Measurements from ENCODE around the gene IGFBP1. TPM values are rescaled to one million over a fixed set of nuclear protein-coding genes. Genes with fewer than 3 reads are reported as not detected.

IGFBP1 gene
- total and polyA plus RNA-seq, 2 of the 13 experiments (the other 11 are each of a cell fraction or from before 2014, with no cell fraction given), result 5.4 to 885 TPM

DNA sequence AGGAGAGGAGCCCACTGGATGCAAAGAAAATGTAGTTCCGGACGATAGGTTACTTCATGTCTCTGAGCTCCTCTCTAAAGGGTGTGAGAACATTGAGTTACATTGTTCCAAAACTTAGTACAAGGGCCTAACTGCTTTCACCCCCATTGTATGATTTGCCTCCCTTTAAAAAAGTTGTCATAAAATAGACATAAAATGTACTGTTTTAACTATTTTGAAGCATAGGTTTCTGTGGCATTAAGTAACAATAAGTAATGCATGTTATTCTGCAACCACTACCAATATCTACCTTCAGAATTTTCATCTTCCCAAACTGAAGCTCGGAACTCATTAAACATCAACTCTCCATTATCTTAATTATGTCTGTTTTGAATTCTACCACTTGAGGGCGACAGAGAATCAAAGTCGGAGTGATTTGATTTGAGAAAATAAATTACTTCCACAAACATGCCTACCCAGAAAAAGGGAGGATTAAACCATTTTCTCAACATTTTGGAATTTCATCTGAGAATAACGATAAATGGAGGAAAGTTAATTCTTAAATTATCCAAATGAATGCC is 2.7 kb downstream of the IGFBP1 start (continued):
- TF ChIP-seq ZNF780A (CRISPR knock-in tag; IDR thresholded peaks at IDR 0.05), result 0 out of 2 replicates have a peak, but pooled peaks have one; percentile 6
- TF ChIP-seq KLF16 (CRISPR knock-in tag; IDR thresholded peaks at IDR 0.05), result peak in 1 of 2 experiments; percentile 45; a peak in 2 of 4 replicates
- TF ChIP-seq, protein P1, sequence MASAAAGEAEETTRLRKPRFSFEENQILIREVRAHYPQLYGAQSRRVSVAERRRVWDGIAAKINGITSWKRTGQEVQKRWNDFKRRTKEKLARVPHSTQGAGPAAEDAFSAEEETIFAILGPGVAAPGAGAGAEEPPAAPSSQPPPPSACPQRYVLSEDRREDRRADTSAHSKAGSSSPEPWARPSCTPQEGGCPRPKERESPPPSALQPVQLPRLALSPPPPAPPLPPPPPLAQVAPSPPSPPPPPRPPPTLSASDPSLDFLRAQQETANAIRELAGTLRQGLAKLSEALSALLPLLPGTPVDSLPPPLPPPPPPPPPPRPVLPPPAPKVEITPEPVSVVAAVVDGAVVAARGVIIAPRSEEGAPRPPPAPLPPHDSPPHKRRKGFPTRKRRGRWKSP (CRISPR knock-in tag; IDR thresholded peaks at IDR 0.05), result 0 out of 2 replicates have a peak, but pooled peaks have one; percentile 2
- peak; percentile 5; the same call in 1 of the 2 replicates for TF ChIP-seq GABPB1 (CRISPR knock-in tag; IDR thresholded peaks at IDR 0.05)
- TF ChIP-seq ZNF839 (CRISPR knock-in tag; IDR thresholded peaks at IDR 0.05; ENCODE audit: borderline replicate concordance), result no peak
- TF ChIP-seq ZNF776 (CRISPR knock-in tag; IDR thresholded peaks at IDR 0.05), result no peak; the same call in 1 of the 2 replicates
- no peak for TF ChIP-seq ZNF24 (IDR thresholded peaks at IDR 0.05)
- no peak for TF ChIP-seq BRD4 (CRISPR knock-in tag; IDR thresholded peaks at IDR 0.05)
- no peak for TF ChIP-seq ZNF326 (CRISPR knock-in tag; IDR thresholded peaks at IDR 0.05; ENCODE audit: borderline replicate concordance)
- TF ChIP-seq, protein P2, sequence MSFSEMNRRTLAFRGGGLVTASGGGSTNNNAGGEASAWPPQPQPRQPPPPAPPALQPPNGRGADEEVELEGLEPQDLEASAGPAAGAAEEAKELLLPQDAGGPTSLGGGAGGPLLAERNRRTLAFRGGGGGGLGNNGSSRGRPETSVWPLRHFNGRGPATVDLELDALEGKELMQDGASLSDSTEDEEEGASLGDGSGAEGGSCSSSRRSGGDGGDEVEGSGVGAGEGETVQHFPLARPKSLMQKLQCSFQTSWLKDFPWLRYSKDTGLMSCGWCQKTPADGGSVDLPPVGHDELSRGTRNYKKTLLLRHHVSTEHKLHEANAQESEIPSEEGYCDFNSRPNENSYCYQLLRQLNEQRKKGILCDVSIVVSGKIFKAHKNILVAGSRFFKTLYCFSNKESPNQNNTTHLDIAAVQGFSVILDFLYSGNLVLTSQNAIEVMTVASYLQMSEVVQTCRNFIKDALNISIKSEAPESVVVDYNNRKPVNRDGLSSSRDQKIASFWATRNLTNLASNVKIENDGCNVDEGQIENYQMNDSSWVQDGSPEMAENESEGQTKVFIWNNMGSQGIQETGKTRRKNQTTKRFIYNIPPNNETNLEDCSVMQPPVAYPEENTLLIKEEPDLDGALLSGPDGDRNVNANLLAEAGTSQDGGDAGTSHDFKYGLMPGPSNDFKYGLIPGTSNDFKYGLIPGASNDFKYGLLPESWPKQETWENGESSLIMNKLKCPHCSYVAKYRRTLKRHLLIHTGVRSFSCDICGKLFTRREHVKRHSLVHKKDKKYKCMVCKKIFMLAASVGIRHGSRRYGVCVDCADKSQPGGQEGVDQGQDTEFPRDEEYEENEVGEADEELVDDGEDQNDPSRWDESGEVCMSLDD (CRISPR knock-in tag; IDR thresholded peaks at IDR 0.05; ENCODE audit: borderline replicate concordance), result no peak
- TF ChIP-seq DR1 (CRISPR knock-in tag; IDR thresholded peaks at IDR 0.05), result no peak
- TF ChIP-seq ZNF850 (CRISPR knock-in tag; conservative IDR thresholded peaks at IDR 0.05), result no peak
- TF ChIP-seq ETV6 (CRISPR knock-in tag; conservative IDR thresholded peaks at IDR 0.05), result no peak
- no peak for TF ChIP-seq ZSCAN31 (CRISPR knock-in tag; IDR thresholded peaks at IDR 0.05; ENCODE audit: low read depth)
- TF ChIP-seq XBP1 (CRISPR knock-in tag; IDR thresholded peaks at IDR 0.05), result no peak
- TF ChIP-seq NFE2L2 (IDR thresholded peaks at IDR 0.05; ENCODE audit: low read length), result no peak
- no peak for TF ChIP-seq SMAD1 (CRISPR knock-in tag; IDR thresholded peaks at IDR 0.05; ENCODE audit: borderline replicate concordance, low read depth)
- TF ChIP-seq TBP (CRISPR knock-in tag; IDR thresholded peaks at IDR 0.05), result no peak
- no peak; the same call in 1 of the 2 replicates for TF ChIP-seq ZNF20 (CRISPR knock-in tag; IDR thresholded peaks at IDR 0.05)
- no peak for TF ChIP-seq ZFAT (CRISPR knock-in tag; conservative IDR thresholded peaks at IDR 0.05)
- no peak; the same call in 1 of the 2 replicates for TF ChIP-seq JDP2 (CRISPR knock-in tag; IDR thresholded peaks at IDR 0.05; ENCODE audit: borderline replicate concordance)
- no peak for TF ChIP-seq MYNN (CRISPR knock-in tag; IDR thresholded peaks at IDR 0.05; ENCODE audit: low read depth)
- no peak for TF ChIP-seq HOXD1 (CRISPR knock-in tag; IDR thresholded peaks at IDR 0.05)
- TF ChIP-seq TCF12 (IDR thresholded peaks at IDR 0.05), result no peak
- peak; percentile 26; the same call in 1 of the 2 replicates for TF ChIP-seq TCF12 (CRISPR knock-in tag; IDR thresholded peaks at IDR 0.05)
- TF ChIP-seq, protein P3, sequence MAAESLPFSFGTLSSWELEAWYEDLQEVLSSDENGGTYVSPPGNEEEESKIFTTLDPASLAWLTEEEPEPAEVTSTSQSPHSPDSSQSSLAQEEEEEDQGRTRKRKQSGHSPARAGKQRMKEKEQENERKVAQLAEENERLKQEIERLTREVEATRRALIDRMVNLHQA (CRISPR knock-in tag; IDR thresholded peaks at IDR 0.05), result no peak
- TF ChIP-seq, protein P4, sequence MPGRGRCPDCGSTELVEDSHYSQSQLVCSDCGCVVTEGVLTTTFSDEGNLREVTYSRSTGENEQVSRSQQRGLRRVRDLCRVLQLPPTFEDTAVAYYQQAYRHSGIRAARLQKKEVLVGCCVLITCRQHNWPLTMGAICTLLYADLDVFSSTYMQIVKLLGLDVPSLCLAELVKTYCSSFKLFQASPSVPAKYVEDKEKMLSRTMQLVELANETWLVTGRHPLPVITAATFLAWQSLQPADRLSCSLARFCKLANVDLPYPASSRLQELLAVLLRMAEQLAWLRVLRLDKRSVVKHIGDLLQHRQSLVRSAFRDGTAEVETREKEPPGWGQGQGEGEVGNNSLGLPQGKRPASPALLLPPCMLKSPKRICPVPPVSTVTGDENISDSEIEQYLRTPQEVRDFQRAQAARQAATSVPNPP (CRISPR knock-in tag; IDR thresholded peaks at IDR 0.05), result no peak
- TF ChIP-seq ZNF256 (CRISPR knock-in tag; conservative IDR thresholded peaks at IDR 0.05), result no peak

Measured in HepG2 (cell line).